ENCODE data around the gene KMT2A.

- TF ChIP-seq CTCF (IDR thresholded peaks at IDR 0.05; ENCODE audit: low read depth, low read length) (no peak), POLR2A (IDR thresholded peaks at IDR 0.05; ENCODE audit: extremely low read depth, insufficient read length) (no peak), MAX (IDR thresholded peaks at IDR 0.05; ENCODE audit: low read depth, low read length) (no peak), MYC (IDR thresholded peaks at IDR 0.05; ENCODE audit: low read depth, low read length) (no peak)
Observed at GRCh38 chr11:118442908-118443589, 6.8 kb downstream of the KMT2A start.

Data from NB4 (cell line).